ENCODE data around the gene TIFAB.

TIFAB gene

GRCh38 chr5:135445306-135445985 lies 6.7 kb downstream of the TIFAB start:
- H3K4me3 ChIP-seq (ENCODE audit: low read depth, low read length) = no peak overlapping the region
- TF ChIP-seq CTCF (IDR thresholded peaks at IDR 0.05; ENCODE audit: low read depth, low read length) = no peak

GRCh38 chr5:135444881-135445280 lies 7.3 kb downstream of the TIFAB start:
- no peak for TF ChIP-seq CTCF (IDR thresholded peaks at IDR 0.05; ENCODE audit: low read depth, low read length)
- no peak overlapping the region for H3K4me3 ChIP-seq (ENCODE audit: low read depth, low read length)

- TF ChIP-seq CTCF (IDR thresholded peaks at IDR 0.05; ENCODE audit: low read depth, low read length) = no peak
- no peak overlapping the region for H3K4me3 ChIP-seq (ENCODE audit: low read depth, low read length)
Observed at GRCh38 chr5:135444360-135444759, 7.8 kb downstream of the TIFAB start.

- no peak overlapping the region for H3K4me3 ChIP-seq (ENCODE audit: low read depth, low read length)
- no peak for TF ChIP-seq CTCF (IDR thresholded peaks at IDR 0.05; ENCODE audit: low read depth, low read length)
Observed at GRCh38 chr5:135443161-135443960, 8.8 kb downstream of the TIFAB start.

- H3K4me3 ChIP-seq (ENCODE audit: low read depth, low read length) = no peak overlapping the region
- no peak for TF ChIP-seq CTCF (IDR thresholded peaks at IDR 0.05; ENCODE audit: low read depth, low read length)
Observed at GRCh38 chr5:135442431-135443160, 9.6 kb downstream of the TIFAB start.

GRCh38 chr5:135441919-135442318 lies 10.2 kb downstream of the TIFAB start:
- TF ChIP-seq CTCF (IDR thresholded peaks at IDR 0.05; ENCODE audit: low read depth, low read length) = no peak
- H3K4me3 ChIP-seq (ENCODE audit: low read depth, low read length) = no peak overlapping the region
